DMS 273 (cell line): Measurements from ENCODE around the gene ADH6.
A peak's percentile ranks its signal among the peaks of the same experiment; 100 is the strongest.
"Not testable (repeated sequence)": the region's sequence is repeated elsewhere in the genome, so short reads cannot be mapped to it uniquely, and the experiment has no call there.

Experiments used
- DNase-seq: peaks from one replicate; lab custom pipeline; 2025; ENCODE audit not compliant: unreplicated experiment; lab: John Stamatoyannopoulos, UW

ADH6 gene

GRCh38 chr4:99219072-99219471 lies at the start of gene ADH6:
Gene ADH6, minus strand, starts transcription at chr4:99219246. Its CDS starts 94 bp downstream, at chr4:99219152.
- no peak for DNase-seq

DNA sequence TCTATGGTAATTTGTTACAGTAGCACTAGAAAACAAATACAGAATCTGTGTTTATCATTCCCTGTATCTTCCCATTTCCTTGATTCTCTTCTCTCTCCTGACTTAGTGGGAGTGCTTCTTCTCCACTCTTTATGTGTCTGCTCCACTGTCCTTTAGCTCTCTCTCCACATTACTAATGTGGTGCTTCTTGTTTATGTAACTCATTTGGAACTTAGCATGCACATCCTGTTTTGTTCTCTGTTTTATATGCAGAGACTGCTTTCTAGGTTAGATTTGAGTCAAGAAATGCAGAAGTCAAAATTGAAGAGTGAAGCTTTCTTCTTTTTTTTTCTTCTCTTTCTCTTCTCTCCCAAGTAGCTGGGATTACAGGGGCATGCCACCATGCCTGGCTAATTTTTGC lies 45.9 kb upstream of the ADH6 start:
- no peak for DNase-seq

- DNase-seq, result no peak
These were observed 33.7 kb upstream of the ADH6 start for GRCh38 chr4:99252746-99253145.

DNA sequence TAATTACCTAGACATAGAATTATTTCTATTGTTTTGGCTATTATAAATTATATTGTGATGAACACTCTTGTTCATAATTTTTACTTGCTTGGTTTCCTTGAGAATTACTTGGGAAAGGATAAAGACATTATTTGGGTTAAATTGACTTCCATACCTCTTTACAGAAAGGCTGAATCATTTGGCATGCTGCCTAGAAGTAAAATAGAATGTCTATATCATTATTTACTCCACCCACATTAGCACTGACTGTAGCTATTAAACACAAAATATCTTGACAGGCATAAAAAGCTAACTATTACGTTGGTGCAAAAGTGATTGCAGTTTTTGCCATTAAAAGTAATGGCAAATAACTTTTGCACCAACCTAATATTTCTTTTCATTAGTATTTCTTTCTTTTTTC lies 29.7 kb upstream of the ADH6 start:
- no peak for DNase-seq

DNA sequence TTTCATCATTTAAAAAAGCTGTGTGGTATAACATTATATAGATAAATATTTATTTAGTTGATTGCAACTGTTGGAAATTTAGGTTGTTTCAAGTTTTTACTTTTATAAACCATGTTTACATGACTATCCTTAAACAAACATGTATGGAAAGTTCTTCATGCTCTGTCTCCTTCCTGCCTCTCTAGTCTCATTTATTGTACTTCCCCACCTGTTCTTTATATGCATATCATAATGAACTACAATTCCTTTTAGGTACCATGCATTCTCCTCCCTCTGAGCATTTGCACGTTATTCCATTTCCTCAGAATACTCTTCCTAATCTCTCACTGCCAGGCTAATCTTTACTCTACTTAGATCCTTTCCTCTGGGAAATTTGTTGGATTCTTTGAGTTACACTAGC lies 16.9 kb upstream of the ADH6 start:
- DNase-seq, result no peak

DNA sequence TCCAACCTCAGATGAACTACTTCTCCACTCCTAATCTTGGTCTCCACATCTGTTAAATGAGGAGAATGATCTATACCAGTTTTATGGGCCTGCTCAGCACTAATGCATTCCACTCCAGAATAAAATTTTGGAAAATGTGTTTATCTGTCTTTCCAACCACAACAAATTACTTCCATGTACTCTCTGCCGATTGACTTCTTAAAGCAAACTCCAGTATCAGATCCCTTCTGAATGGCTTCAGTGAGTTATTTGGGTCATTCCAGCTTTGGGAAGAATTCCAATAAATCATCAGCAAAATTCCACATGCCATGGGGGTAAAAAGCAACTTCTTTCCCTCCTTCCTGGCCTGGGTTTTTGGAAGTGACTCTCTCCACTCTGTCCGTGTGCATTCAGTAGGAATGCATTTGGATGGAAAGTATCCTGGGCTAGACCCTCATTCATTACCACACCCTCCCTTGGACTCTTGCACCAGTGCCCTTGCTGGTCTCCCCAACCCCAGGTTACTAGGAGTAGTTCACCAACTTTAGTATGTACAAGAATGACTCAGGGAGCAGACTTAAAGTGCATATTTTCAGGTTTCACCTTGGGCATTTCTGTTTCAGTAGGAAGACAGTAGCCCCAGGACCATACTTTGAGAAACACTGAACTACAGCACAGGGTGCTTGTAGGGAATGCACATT lies 15.4 kb upstream of the ADH6 start:
- no peak for DNase-seq

- DNase-seq, result not testable (repeated sequence)
These were observed 14.4 kb upstream of the ADH6 start for GRCh38 chr4:99233397-99233796.

DNA sequence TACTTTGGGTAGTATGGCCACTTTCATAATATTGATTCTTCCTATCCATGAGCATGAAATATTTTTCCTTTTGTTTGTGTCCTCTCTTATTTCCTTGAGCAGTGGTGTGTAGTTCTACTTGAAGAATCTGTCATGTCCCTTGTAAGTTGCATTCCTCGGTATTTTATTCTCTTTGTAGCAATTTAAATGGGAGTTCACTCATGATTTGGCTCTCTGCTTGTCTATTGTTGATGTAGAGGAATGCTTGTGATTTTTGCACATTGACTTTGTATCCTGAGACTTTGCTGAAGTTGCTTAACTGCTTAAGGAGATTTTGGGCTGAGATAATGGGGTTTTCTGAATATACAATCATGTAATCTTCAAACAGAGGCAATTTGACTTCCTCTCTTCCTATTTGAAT lies 9.7 kb upstream of the ADH6 start:
- not testable (repeated sequence) for DNase-seq

DNA sequence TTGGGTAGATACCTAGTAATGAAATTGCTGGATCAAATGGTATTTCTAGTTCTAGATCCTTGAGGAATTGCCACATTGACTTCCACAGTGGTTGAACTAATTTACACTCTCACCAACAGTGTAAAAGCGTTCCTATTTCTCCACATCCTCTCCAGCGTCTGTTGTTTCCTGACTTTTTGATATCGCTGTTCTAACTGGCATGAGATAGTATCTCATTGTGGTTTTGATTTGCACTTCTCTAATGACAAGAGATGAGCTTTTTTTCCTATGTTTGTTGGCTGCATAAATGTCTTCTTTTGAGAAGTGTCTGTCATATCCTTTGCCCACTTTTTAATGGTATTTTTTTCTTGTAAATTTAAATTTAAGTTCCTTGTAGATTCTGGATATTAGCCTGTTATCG lies 8.6 kb upstream of the ADH6 start:
- not testable (repeated sequence) for DNase-seq

DNA sequence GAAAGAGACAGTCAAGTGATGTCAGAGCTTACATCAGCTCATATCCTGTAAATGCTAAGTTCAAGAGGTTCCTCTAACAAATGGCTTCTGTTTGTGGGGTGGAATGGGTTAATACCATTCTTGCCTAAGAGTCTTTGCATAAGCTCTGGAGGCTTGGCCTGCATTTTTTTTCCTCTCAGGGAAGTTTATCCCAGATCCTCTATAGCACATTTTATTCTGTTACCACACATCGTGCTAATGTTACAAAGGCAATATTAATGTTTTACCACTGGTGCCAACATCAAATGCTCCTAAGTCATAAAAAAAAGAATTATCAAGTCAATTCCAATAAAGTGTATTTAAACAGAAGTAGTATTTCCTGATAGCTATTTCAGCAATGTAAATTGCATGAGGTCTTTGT lies 2.9 kb upstream of the ADH6 start:
- DNase-seq, result no peak

DNA sequence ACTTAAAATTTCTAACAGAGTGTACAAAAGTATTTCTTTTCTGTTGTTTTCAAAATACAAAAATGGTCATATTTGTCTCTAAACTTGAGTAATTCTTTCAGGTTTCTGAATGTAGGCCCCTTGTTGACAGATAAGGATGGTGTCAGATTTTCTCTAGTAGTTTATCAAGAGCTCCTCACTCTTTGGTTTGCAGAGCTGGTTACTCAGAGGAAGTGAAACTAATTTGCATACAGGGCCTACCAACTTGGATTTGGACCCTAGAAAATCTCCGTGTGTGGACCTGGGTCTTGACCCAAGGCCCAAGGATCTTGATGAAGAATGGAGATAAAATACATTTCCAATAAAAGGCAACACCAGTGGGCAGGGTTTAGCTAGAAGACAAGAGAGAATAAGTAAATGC lies 433 bp upstream of the ADH6 start:
- no peak for DNase-seq

- no peak for DNase-seq
These were observed 3.5 kb downstream of the ADH6 start for GRCh38 chr4:99215521-99215920.

GRCh38 chr4:99210789-99211188 lies 8.3 kb downstream of the ADH6 start:
- DNase-seq, result no peak

DNA sequence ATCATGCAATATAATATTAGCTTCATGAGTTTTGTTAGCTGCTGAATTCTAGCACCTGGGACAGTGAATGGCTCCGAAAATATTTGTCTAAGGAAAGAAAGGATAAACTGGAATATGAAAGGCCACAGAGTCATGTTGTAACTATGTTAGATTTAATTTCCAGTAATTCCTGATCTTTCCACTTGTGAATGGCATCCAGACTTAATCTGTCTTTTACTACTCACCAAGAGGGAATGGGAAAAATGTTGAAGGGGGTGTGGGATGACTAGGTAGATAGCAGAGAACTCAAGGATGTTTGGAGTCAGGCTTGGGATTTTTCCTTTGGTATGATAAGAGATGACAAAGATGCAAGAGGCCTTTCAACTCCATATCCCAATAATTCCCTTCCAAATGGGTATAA lies 9.4 kb downstream of the ADH6 start:
- DNase-seq, result no peak

- no peak for DNase-seq
These were observed 10.3 kb downstream of the ADH6 start for GRCh38 chr4:99208719-99209075.

DNA sequence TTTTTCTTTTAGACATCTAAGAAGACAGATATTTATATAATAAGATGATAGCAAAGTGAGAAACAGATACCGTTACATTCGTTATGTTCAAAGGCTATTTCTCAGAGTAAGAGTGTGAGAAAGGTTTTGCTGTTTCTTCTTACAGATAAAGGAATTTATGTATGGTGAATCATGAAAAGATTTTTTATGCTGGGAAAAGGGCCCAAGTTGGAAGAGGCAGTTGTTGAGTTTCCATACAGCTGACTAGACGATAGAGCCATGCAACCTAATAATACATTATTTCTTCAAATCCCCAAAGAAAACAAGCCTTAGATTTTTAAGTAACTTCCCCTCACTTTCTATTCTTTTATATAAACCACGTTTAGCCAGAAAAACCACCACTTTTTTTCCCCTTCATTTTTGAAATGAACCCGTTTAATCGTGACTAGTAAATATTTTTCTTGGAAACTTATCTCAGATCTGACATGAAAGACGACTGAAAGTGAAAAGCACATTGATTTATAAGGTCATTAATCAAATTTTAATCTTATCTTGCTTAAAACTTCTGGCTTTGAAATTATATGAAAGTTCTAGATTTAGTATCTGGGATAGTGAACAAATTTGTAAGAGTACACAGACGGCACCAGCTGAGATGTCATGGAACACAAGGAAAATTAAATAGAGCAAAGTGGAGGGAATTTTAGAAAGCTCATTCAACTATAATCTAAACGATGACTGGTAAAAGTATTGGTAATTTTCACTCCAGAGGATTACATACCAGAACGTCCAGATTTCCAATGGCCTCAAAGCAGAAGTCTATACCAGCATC lies 10.9 kb downstream of the ADH6 start:
- DNase-seq, result no peak

GRCh38 chr4:99207069-99207743 lies 11.8 kb downstream of the ADH6 start:
- DNase-seq, result no peak

- DNase-seq, result peak; percentile 69
These were observed 13.7 kb downstream of the ADH6 start for GRCh38 chr4:99205153-99205979.

DNA sequence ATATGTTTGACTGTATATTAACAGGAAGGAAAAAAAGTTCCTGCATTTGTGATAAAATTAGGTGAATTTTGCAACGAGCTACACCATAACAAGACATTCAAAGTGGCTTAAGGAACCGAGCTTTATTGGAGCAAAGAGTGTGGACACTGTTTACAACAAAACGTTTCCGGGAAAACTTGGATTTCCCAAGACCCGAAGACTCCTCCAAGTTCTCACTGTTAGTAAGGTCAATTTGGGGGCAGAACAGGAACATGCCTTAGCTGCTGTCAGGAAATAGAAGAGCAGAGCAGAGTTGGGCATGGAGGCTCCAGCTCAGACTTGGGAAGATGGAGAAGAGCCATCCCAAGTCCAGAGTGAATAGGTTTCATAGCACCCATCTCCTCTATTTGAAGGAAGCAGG lies 16.5 kb downstream of the ADH6 start:
- DNase-seq, result no peak

DNA sequence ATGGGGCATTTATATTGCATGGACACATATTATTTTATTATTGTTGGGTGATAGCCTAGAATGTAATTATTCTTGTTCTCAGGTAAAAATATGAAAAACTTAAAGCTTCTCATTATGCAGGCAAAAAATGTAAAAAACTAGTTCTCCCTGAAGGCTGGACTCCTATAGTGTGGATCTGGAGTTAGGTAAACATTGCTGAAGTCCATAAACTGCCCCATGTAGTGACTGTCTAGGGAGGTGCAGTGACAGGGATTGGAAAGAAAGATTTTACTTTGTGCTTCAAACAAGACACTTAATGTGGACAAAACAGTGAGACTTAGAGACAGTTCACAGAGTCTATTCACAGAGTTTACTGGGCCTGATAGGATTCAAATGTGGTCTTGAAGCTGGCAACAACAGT lies 17.0 kb downstream of the ADH6 start:
- no peak for DNase-seq

- peak; percentile 4 for DNase-seq
These were observed 17.4 kb downstream of the ADH6 start for GRCh38 chr4:99201690-99202089.
